SK-N-SH treated with all-trans-retinoic acid at 6 μM for 48 hours (cell line): ENCODE results near the gene OR10A5.
"Not testable (repeated sequence)": the region's sequence is repeated elsewhere in the genome, so short reads cannot be mapped to it uniquely, and the experiment has no call there.

ENCODE experiments used
- ATAC-seq: fragments of 200-7000 bp; cut with Tn5 transposase; 3 replicates; pipeline ENCODE4 v1.9.1; 2020; ENCODE audit warnings: mild to moderate bottlenecking, moderate library complexity
- ARNTL ChIP-seq: fragments of 450-650 bp; formaldehyde crosslinking; IDR thresholded peaks from 2 replicates; pipeline ENCODE4 v1.5.0; 2020; ENCODE audit warnings: low read depth, mild to moderate bottlenecking, moderate library complexity, borderline replicate concordance
- BACH2 ChIP-seq: fragments of 250-450 bp; sonication (Bioruptor Pico); IDR thresholded peaks from 2 replicates; pipeline ENCODE4 v1.9.0; 2021; ENCODE audit warnings: mild to moderate bottlenecking, borderline replicate concordance
- CREB5 ChIP-seq: fragments of 250-450 bp; sonication (Bioruptor Pico); IDR thresholded peaks from 2 replicates; pipeline ENCODE4 v1.5.1; 2020; ENCODE audit warnings: low read depth, mild to moderate bottlenecking, moderate library complexity
- CSDC2 ChIP-seq: fragments of 250-450 bp; sonication (Bioruptor Pico); IDR thresholded peaks from 2 replicates; pipeline ENCODE4 v1.5.0; 2020; ENCODE audit warnings: mild to moderate bottlenecking, moderate library complexity
- ESRRG ChIP-seq: fragments of 250-450 bp; sonication (Bioruptor Pico); IDR thresholded peaks from 2 replicates; pipeline ENCODE4 v1.6.1; 2021; ENCODE audit warnings: mild to moderate bottlenecking
- GLIS3 ChIP-seq: fragments of 250-450 bp; sonication (Bioruptor Pico); IDR thresholded peaks from 2 replicates; pipeline ENCODE4 v1.5.0; 2020; ENCODE audit warnings: mild to moderate bottlenecking, moderate library complexity
- ISL1 ChIP-seq: fragments of 250-450 bp; sonication (Bioruptor Pico); IDR thresholded peaks from 2 replicates; pipeline ENCODE4 v2.1.2; 2022; ENCODE audit warnings: mild to moderate bottlenecking, moderate library complexity
- OSR1 ChIP-seq: fragments of 250-450 bp; sonication (Bioruptor Pico); IDR thresholded peaks from 2 replicates; pipeline ENCODE4 v1.8.0; 2022; ENCODE audit warnings: moderate library complexity, mild to moderate bottlenecking, inconsistent platforms
- POU6F1 ChIP-seq: fragments of 250-450 bp; sonication (Bioruptor Pico); IDR thresholded peaks from 2 replicates; pipeline ENCODE4 v1.8.0; 2021; ENCODE audit warnings: low read depth, mild to moderate bottlenecking, moderate library complexity, borderline replicate concordance
- PPARA ChIP-seq: fragments of 250-450 bp; sonication (Bioruptor Pico); IDR thresholded peaks from 2 replicates; pipeline ENCODE4 v1.5.0; 2020; ENCODE audit warnings: mild to moderate bottlenecking, borderline replicate concordance
- RARB ChIP-seq: fragments of 250-450 bp; sonication (Bioruptor Pico); IDR thresholded peaks from 2 replicates; pipeline ENCODE4 v1.8.0; 2021; ENCODE audit warnings: mild to moderate bottlenecking, moderate library complexity
- SNAI2 ChIP-seq: fragments of 250-450 bp; sonication (Bioruptor Pico); IDR thresholded peaks from 2 replicates; pipeline ENCODE4 v1.5.0; 2020; ENCODE audit warnings: mild to moderate bottlenecking, moderate library complexity
- TCF4 ChIP-seq: fragments of 250-450 bp; sonication (Bioruptor Pico); IDR thresholded peaks from 2 replicates; pipeline ENCODE4 v1.8.0; 2021; ENCODE audit warnings: mild to moderate bottlenecking, moderate library complexity, borderline replicate concordance
- TOX ChIP-seq: fragments of 250-450 bp; sonication (Bioruptor Pico); IDR thresholded peaks from 2 replicates; pipeline ENCODE4 v1.8.0; 2021; ENCODE audit warnings: mild to moderate bottlenecking, moderate library complexity, borderline replicate concordance
- ZC3H10 ChIP-seq: fragments of 250-450 bp; sonication (Bioruptor Pico); IDR thresholded peaks from 2 replicates; pipeline ENCODE4 v1.5.1; 2021; ENCODE audit warnings: mild to moderate bottlenecking, moderate library complexity
- ZFP3 ChIP-seq: fragments of 250-450 bp; sonication (Bioruptor Pico); IDR thresholded peaks from 2 replicates; pipeline ENCODE4 v1.5.0; 2020; ENCODE audit warnings: mild to moderate bottlenecking, moderate library complexity
- ZFP30 ChIP-seq: fragments of 450-650 bp; formaldehyde crosslinking; IDR thresholded peaks from 2 replicates; pipeline ENCODE4 v1.5.0; 2022; ENCODE audit warnings: mild to moderate bottlenecking, moderate library complexity
- ZNF70 ChIP-seq: fragments of 450-650 bp; formaldehyde crosslinking; IDR thresholded peaks from 2 replicates; pipeline ENCODE4 v1.5.0; 2020; ENCODE audit warnings: mild to moderate bottlenecking, moderate library complexity
- ZNF8 ChIP-seq: fragments of 450-650 bp; formaldehyde crosslinking; IDR thresholded peaks from 2 replicates; pipeline ENCODE4 v1.5.0; 2020; ENCODE audit warnings: mild to moderate bottlenecking, moderate library complexity
- TF ChIP-seq, protein P1 (sequence below): fragments of 250-450 bp; sonication (Bioruptor Pico); IDR thresholded peaks from 2 replicates; pipeline ENCODE4 v1.8.0; 2020; ENCODE audit warnings: mild to moderate bottlenecking, moderate library complexity, borderline replicate concordance
- TF ChIP-seq, protein P2 (sequence below): fragments of 250-450 bp; sonication (Bioruptor Pico); IDR thresholded peaks from 2 replicates; pipeline ENCODE4 v1.5.0; 2020; ENCODE audit warnings: mild to moderate bottlenecking, moderate library complexity

The OR10A5 gene

GRCh38 chr11:6876914-6877313 lies 31.4 kb downstream of the OR10A5 start:
- no peak for ATAC-seq
- TF ChIP-seq CSDC2 (CRISPR knock-in tag) (no peak), ARNTL (CRISPR knock-in tag) (no peak), ISL1 (CRISPR knock-in tag) (no peak), ZNF70 (CRISPR knock-in tag) (no peak), OSR1 (no peak), CREB5 (CRISPR knock-in tag) (no peak), GLIS3 (no peak), PPARA (no peak)

DNA sequence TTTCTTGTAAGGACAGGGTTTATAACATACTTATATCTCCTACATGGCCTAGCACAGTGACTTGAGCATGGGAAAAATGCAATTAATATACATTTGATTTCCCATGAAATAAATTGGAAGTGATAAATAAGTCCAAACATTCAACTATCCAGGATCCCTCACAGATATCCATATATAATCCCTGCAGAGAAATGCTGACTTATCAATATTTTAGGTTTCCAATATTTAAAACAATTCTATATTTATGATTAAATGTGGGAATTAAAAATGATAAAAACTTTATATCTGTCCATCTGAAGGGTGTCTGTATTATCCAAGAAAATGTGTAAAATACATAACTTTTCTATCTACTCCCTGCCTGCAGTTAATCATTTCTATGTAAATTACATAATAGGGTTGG lies 37.3 kb downstream of the OR10A5 start:
- ATAC-seq = no peak
- no peak for TF ChIP-seq GLIS3
- TF ChIP-seq ESRRG = no peak
- TF ChIP-seq CREB5 (CRISPR knock-in tag) = no peak
- no peak for TF ChIP-seq POU6F1 (CRISPR knock-in tag)
- TF ChIP-seq, protein P1, sequence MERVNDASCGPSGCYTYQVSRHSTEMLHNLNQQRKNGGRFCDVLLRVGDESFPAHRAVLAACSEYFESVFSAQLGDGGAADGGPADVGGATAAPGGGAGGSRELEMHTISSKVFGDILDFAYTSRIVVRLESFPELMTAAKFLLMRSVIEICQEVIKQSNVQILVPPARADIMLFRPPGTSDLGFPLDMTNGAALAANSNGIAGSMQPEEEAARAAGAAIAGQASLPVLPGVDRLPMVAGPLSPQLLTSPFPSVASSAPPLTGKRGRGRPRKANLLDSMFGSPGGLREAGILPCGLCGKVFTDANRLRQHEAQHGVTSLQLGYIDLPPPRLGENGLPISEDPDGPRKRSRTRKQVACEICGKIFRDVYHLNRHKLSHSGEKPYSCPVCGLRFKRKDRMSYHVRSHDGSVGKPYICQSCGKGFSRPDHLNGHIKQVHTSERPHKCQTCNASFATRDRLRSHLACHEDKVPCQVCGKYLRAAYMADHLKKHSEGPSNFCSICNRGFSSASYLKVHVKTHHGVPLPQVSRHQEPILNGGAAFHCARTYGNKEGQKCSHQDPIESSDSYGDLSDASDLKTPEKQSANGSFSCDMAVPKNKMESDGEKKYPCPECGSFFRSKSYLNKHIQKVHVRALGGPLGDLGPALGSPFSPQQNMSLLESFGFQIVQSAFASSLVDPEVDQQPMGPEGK (CRISPR knock-in tag) = no peak
- TF ChIP-seq ARNTL (CRISPR knock-in tag) = no peak
- no peak for TF ChIP-seq ZNF8
- TF ChIP-seq, protein P2, sequence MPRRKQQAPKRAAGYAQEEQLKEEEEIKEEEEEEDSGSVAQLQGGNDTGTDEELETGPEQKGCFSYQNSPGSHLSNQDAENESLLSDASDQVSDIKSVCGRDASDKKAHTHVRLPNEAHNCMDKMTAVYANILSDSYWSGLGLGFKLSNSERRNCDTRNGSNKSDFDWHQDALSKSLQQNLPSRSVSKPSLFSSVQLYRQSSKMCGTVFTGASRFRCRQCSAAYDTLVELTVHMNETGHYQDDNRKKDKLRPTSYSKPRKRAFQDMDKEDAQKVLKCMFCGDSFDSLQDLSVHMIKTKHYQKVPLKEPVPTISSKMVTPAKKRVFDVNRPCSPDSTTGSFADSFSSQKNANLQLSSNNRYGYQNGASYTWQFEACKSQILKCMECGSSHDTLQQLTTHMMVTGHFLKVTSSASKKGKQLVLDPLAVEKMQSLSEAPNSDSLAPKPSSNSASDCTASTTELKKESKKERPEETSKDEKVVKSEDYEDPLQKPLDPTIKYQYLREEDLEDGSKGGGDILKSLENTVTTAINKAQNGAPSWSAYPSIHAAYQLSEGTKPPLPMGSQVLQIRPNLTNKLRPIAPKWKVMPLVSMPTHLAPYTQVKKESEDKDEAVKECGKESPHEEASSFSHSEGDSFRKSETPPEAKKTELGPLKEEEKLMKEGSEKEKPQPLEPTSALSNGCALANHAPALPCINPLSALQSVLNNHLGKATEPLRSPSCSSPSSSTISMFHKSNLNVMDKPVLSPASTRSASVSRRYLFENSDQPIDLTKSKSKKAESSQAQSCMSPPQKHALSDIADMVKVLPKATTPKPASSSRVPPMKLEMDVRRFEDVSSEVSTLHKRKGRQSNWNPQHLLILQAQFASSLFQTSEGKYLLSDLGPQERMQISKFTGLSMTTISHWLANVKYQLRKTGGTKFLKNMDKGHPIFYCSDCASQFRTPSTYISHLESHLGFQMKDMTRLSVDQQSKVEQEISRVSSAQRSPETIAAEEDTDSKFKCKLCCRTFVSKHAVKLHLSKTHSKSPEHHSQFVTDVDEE (CRISPR knock-in tag) = no peak
- no peak for TF ChIP-seq TOX
- no peak for TF ChIP-seq PPARA
- no peak for TF ChIP-seq ISL1 (CRISPR knock-in tag)
- TF ChIP-seq RARB (CRISPR knock-in tag) = no peak
- no peak for TF ChIP-seq SNAI2
- TF ChIP-seq BACH2 = no peak
- TF ChIP-seq ZFP30 (CRISPR knock-in tag) = no peak
- TF ChIP-seq, all 23 proteins: peak for 0

DNA sequence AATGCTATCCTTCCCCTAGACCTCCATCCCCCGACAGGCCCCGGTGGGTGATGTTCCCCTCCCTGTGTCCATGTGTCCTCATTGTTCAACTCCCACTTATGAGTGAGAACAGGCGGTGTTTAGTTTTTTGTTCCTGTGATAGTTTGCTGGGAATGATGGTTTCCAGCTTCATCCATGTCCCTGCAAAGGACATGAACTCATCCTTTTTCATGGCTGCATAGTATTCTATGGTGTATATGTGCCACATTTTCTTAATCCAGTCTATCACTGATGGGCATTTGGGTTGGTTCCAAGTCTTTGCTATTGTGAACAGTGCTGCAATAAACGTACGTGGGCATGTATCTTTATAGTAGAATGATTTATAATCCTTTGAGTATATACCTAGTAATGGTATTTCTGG lies 42.2 kb downstream of the OR10A5 start:
- ATAC-seq = not testable (repeated sequence)

- ATAC-seq = no peak
- TF ChIP-seq, protein P2 (CRISPR knock-in tag) = no peak
- TF ChIP-seq ARNTL (CRISPR knock-in tag) = no peak
- no peak for TF ChIP-seq TCF4
- TF ChIP-seq CSDC2 (CRISPR knock-in tag) = no peak
- no peak for TF ChIP-seq ZNF8
- no peak for TF ChIP-seq BACH2
- no peak for TF ChIP-seq RARB (CRISPR knock-in tag)
- no peak for TF ChIP-seq CREB5 (CRISPR knock-in tag)
- no peak for TF ChIP-seq ZFP3 (CRISPR knock-in tag)
- no peak for TF ChIP-seq ISL1 (CRISPR knock-in tag)
- no peak for TF ChIP-seq ZNF70 (CRISPR knock-in tag)
- no peak for TF ChIP-seq ZC3H10 (CRISPR knock-in tag)
- TF ChIP-seq GLIS3 = no peak
- no peak for TF ChIP-seq TOX
- TF ChIP-seq PPARA = no peak
- TF ChIP-seq, all 23 proteins: peak for 0
These were observed 43.3 kb downstream of the OR10A5 start for GRCh38 chr11:6888830-6889229.
